Lower leg skin (tissue), 3 donors: ENCODE measurements around the gene GRIK2.

Experiments used
- CTCF ChIP-seq, 3 donors: fragments of 450-650 bp; IDR thresholded peaks; one replicate each; pipeline ENCODE4 v1.5.1; 2016; ENCODE audit warnings: antibody characterized with exemption in 3 of 3, mild to moderate bottlenecking in 3 of 3, moderate library complexity in 2 of 3
- POLR2A ChIP-seq, 2 donors: fragments of 450-650 bp; IDR thresholded peaks; one replicate each; pipeline ENCODE4 v1.6.1; 2016 to 2017; ENCODE audit warnings: antibody characterized with exemption in 2 of 2, mild to moderate bottlenecking in 1 of 2, moderate library complexity in 1 of 2

- no peak for TF ChIP-seq CTCF (IDR thresholded peaks at IDR 0.05)
- no peak for TF ChIP-seq POLR2A (IDR thresholded peaks at IDR 0.05)
Observed at GRCh38 chr6:101486726-101487125, 93.2 kb downstream of the GRIK2 start.
